GM12878 (cell line): ENCODE results near the gene DDX39B. TPM values are rescaled to one million over a fixed set of nuclear protein-coding genes. Genes with fewer than 3 reads are reported as not detected.

Experiments used
- ATAC-seq: fragments of 200-7000 bp; cut with Tn5 transposase; 3 replicates; pipeline ENCODE4 v1.9.1; 2020; ENCODE audit warnings: mild to moderate bottlenecking, moderate library complexity
- BruUV-seq: library from RNA; stranded (reverse); fragments of 400-500 nt; replicated peaks from 2 replicates; lab custom pipeline; 2021; lab: Mats Ljungman, UMichigan
- CTCF ChIA-PET: fragments of 300-600 bp; sonication (Branson Sonifier 250); formaldehyde crosslinking; extraction: SDS; loops from one replicate; lab custom pipeline; 2021; ENCODE audit warnings: inconsistent platforms; lab: Yijun Ruan, JAX
- POLR2A ChIA-PET: fragments of 350-600 bp; formaldehyde crosslinking; extraction: SDS; loops from one replicate; lab custom pipeline; 2021; ENCODE audit warnings: inconsistent platforms; lab: Charles Lee
- RAD21 ChIA-PET: fragments of 300-600 bp; sonication (Branson Sonifier 250); formaldehyde crosslinking; loops from one replicate; lab custom pipeline; 2023; ENCODE audit warnings: antibody characterized with exemption; ENCODE audit not compliant: unreplicated experiment; lab: Charles Lee
- SMC1A ChIA-PET: fragments of 300-600 bp; sonication (Branson Sonifier 250); formaldehyde crosslinking; loops from one replicate; lab custom pipeline; 2023; ENCODE audit not compliant: unreplicated experiment, uncharacterized antibody; lab: Charles Lee
- DNase-seq: peaks from one replicate; pipeline ENCODE4 v3.0.0-alpha.2; 2011; ENCODE audit warnings: low read depth, low spot score
- FAIRE-seq: peaks from 3 replicates; lab custom pipeline; 2011; peaks lifted over from hg19 to GRCh38; lab: Jason Lieb, UNC
- H2AFZ ChIP-seq: 2 replicates; pipeline ENCODE4 v1.6.0; 2011; ENCODE audit warnings: low read depth, low read length, control low read depth; ENCODE audit not compliant: control insufficient read depth
- H3K27ac ChIP-seq: 2 replicates; pipeline ENCODE4 v1.5.1; 2011; ENCODE audit warnings: control low read depth; ENCODE audit not compliant: control insufficient read depth, insufficient read depth
- H3K27me3 ChIP-seq, 2 experiments: replicated peaks in 1 of 2; 2 replicates each; pipeline versions ENCODE4 v1.6.0 to v1.6.1; 2011; ENCODE audit warnings: low read length in 1 of 2; ENCODE audit not compliant: control insufficient read depth in 2 of 2, insufficient read depth in 2 of 2
- H3K36me3 ChIP-seq, 2 experiments: 2 replicates each; pipeline ENCODE4 v1.5.1; 2011; ENCODE audit warnings: low read length in 1 of 2; ENCODE audit not compliant: control insufficient read depth in 2 of 2, insufficient read depth in 2 of 2
- H3K4me1 ChIP-seq: 2 replicates; pipeline ENCODE4 v1.6.1; 2011; ENCODE audit warnings: mild to moderate bottlenecking, low read length, moderate library complexity, mixed read lengths; ENCODE audit not compliant: control insufficient read depth, insufficient read depth
- H3K4me2 ChIP-seq: 2 replicates; pipeline ENCODE4 v1.6.0; 2011; ENCODE audit warnings: control low read depth; ENCODE audit not compliant: control insufficient read depth, insufficient read depth
- H3K4me3 ChIP-seq: fragments of 200-600 bp; sonication (generic); 2 replicates; pipeline ENCODE4 v1.5.1; 2016
- H3K79me2 ChIP-seq: 2 replicates; pipeline ENCODE4 v1.6.0; 2011; ENCODE audit warnings: low read length; ENCODE audit not compliant: control insufficient read depth, insufficient read depth
- H3K9ac ChIP-seq: 2 replicates; pipeline ENCODE4 v1.8.0; 2011; ENCODE audit warnings: low read length, control low read depth, mixed read lengths; ENCODE audit not compliant: control insufficient read depth, insufficient read depth
- H3K9me3 ChIP-seq: replicated peaks from 3 replicates; pipeline ENCODE4 v1.5.1; 2011; ENCODE audit warnings: mild to moderate bottlenecking, low read length; ENCODE audit not compliant: control insufficient read depth, insufficient read depth
- H4K20me1 ChIP-seq: 2 replicates; pipeline ENCODE4 v1.6.0; 2011; ENCODE audit not compliant: control insufficient read depth, insufficient read depth
- BACH1 ChIP-seq: fragments of 450-650 bp; IDR thresholded peaks from 2 replicates; pipeline ENCODE4 v1.6.1; 2017; ENCODE audit warnings: mild to moderate bottlenecking, borderline replicate concordance
- CREB1 ChIP-seq: IDR thresholded peaks from 2 replicates; pipeline ENCODE4 v1.6.1; 2012; ENCODE audit warnings: low read depth, mild to moderate bottlenecking, inconsistent platforms
- FOXK2 ChIP-seq: fragments of 450-650 bp; IDR thresholded peaks from 2 replicates; pipeline ENCODE4 v1.6.1; 2017; ENCODE audit warnings: mild to moderate bottlenecking, moderate library complexity
- NFXL1 ChIP-seq: fragments of 450-650 bp; IDR thresholded peaks from 2 replicates; pipeline ENCODE4 v1.6.1; 2017; ENCODE audit warnings: antibody characterized with exemption, mild to moderate bottlenecking, borderline replicate concordance
- NR2F1 ChIP-seq: fragments of 450-650 bp; conservative IDR thresholded peaks from 2 replicates; pipeline ENCODE4 v1.6.1; 2017; ENCODE audit warnings: mild to moderate bottlenecking
- NRF1 ChIP-seq: conservative IDR thresholded peaks from 2 replicates; pipeline ENCODE4 v1.6.1; 2011; ENCODE audit warnings: mild to moderate bottlenecking, low read depth, low read length, improper control_type of control experiment
- PAX8 ChIP-seq: fragments of 450-650 bp; IDR thresholded peaks from 2 replicates; pipeline ENCODE4 v1.6.1; 2017; ENCODE audit warnings: mild to moderate bottlenecking, moderate library complexity
- SMC3 ChIP-seq: IDR thresholded peaks from 2 replicates; pipeline ENCODE4 v1.6.1; 2011; ENCODE audit warnings: low read length, improper control_type of control experiment, borderline replicate concordance
- STAT3 ChIP-seq: IDR thresholded peaks from 2 replicates; pipeline ENCODE4 v1.6.1; 2011; ENCODE audit warnings: low read depth, low read length, improper control_type of control experiment
- SUZ12 ChIP-seq: fragments of 200-600 bp; sonication (generic); IDR thresholded peaks from one replicate; pipeline ENCODE4 v1.6.1; 2018; ENCODE audit warnings: antibody characterized with exemption, mild to moderate bottlenecking; ENCODE audit not compliant: unreplicated experiment
- TARDBP ChIP-seq: IDR thresholded peaks from 2 replicates; pipeline ENCODE4 v1.6.1; 2016; ENCODE audit warnings: borderline replicate concordance
- WGBS: methylation state at CpG from one replicate; pipeline ENCODE4 v1.1.6; 2016; ENCODE audit warnings: low lambda C conversion rate; ENCODE audit not compliant: insufficient replicate concordance, insufficient coverage; ENCODE audit errors: missing lambda C conversion rate; 5-methylcytosine and 5-hydroxymethylcytosine counted together
- in situ Hi-C: fragments of 300-500 bp; cut with MboI; formaldehyde crosslinking; loops from 9 replicates; pipeline ENCODE4 v1.14.3; 2018; ENCODE audit warnings: mixed read lengths
- intact Hi-C: fragments of 100-400 bp; cut with micrococcal nuclease; formaldehyde crosslinking; loops from one replicate; pipeline ENCODE4 v1.14.2; 2022; ENCODE audit not compliant: unreplicated experiment
- polyA plus RNA-seq, 11 experiments: library from polyadenylated mRNA; depleted of rRNA in 4 of 11; unstranded in 6 of 11; stranded (reverse) in 5 of 11; fragments of >200 nt; fragmentation: Nextera tagmentation in 4 of 11; fragmentation: Illumina TruSeq in 1 of 11; extraction: Ambion mirVana in 4 of 11; extraction: Trizol in 1 of 11; gene quantifications; 1 replicate in 1 of 11; 2 replicates in 10 of 11; pipeline versions ENCODE4 v1.2.1 to v1.2.3, GENCODE V29; 2011 to 2016; ENCODE audit warnings: inconsistent platforms in 2 of 11, missing spikeins in 2 of 11, low read depth in 1 of 11
- total RNA-seq, 4 experiments: library from RNA; depleted of rRNA in 3 of 4; stranded (reverse); fragments of >200 nt in 3 of 4; fragmentation: Illumina TruSeq in 1 of 4; extraction: Trizol in 1 of 4; gene quantifications; 2 replicates each; pipeline versions ENCODE4 v1.2.1 to v1.2.3, GENCODE V29; 2013 to 2021
- TF ChIP-seq, protein P1 (sequence below): fragments of 450-650 bp; IDR thresholded peaks from 2 replicates; pipeline ENCODE4 v1.6.1; 2017; ENCODE audit warnings: mild to moderate bottlenecking, moderate library complexity
- TF ChIP-seq, protein P2 (sequence below): IDR thresholded peaks from 2 replicates; pipeline ENCODE4 v1.6.1; 2011; ENCODE audit warnings: mild to moderate bottlenecking, low read depth, low read length, moderate library complexity; ENCODE audit not compliant: insufficient replicate concordance
- TF ChIP-seq, protein P3 (sequence below): IDR thresholded peaks from 2 replicates; pipeline ENCODE4 v1.6.1; 2012; ENCODE audit warnings: low read length, inconsistent platforms

DDX39B gene
- total and polyA plus RNA-seq, 10 of the 15 experiments (the other 5 are each of a cell fraction or from before 2014, with no cell fraction given), result 271 to 661 (median 330) TPM

DNA sequence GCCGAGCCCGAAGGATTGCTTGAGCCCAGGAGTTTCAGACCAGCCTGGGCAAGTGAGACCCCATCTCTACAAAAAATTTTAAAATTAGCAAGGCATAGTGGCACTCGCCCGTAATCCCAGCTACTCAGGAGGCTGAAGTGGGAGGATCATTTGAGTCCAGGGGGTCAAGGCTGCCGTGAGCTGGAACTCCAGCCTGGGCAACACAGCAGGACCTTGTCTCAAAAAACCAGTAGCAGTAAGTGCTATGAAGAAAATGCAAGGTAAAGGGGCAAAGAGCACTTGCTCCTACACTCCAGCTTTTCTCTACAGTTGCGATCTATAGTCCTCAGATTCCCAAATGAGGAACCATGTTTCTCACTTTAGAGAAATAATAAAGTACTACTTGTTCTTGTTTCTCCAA, 1.8 kb upstream of the DDX39B start:
- ATAC-seq (no peak), FAIRE-seq (no peak), DNase-seq (no peak)
- H3K4me2 ChIP-seq, result no peak overlapping the region
- H2AFZ ChIP-seq, result no peak overlapping the region
- peaks cover 54% of the 10 kb centered on the region for H3K79me2 ChIP-seq
- TF ChIP-seq, protein P1, sequence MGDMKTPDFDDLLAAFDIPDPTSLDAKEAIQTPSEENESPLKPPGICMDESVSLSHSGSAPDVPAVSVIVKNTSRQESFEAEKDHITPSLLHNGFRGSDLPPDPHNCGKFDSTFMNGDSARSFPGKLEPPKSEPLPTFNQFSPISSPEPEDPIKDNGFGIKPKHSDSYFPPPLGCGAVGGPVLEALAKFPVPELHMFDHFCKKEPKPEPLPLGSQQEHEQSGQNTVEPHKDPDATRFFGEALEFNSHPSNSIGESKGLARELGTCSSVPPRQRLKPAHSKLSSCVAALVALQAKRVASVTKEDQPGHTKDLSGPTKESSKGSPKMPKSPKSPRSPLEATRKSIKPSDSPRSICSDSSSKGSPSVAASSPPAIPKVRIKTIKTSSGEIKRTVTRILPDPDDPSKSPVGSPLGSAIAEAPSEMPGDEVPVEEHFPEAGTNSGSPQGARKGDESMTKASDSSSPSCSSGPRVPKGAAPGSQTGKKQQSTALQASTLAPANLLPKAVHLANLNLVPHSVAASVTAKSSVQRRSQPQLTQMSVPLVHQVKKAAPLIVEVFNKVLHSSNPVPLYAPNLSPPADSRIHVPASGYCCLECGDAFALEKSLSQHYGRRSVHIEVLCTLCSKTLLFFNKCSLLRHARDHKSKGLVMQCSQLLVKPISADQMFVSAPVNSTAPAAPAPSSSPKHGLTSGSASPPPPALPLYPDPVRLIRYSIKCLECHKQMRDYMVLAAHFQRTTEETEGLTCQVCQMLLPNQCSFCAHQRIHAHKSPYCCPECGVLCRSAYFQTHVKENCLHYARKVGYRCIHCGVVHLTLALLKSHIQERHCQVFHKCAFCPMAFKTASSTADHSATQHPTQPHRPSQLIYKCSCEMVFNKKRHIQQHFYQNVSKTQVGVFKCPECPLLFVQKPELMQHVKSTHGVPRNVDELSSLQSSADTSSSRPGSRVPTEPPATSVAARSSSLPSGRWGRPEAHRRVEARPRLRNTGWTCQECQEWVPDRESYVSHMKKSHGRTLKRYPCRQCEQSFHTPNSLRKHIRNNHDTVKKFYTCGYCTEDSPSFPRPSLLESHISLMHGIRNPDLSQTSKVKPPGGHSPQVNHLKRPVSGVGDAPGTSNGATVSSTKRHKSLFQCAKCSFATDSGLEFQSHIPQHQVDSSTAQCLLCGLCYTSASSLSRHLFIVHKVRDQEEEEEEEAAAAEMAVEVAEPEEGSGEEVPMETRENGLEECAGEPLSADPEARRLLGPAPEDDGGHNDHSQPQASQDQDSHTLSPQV, result no peak
- TF ChIP-seq CREB1, result no peak
- TF ChIP-seq, protein P2, sequence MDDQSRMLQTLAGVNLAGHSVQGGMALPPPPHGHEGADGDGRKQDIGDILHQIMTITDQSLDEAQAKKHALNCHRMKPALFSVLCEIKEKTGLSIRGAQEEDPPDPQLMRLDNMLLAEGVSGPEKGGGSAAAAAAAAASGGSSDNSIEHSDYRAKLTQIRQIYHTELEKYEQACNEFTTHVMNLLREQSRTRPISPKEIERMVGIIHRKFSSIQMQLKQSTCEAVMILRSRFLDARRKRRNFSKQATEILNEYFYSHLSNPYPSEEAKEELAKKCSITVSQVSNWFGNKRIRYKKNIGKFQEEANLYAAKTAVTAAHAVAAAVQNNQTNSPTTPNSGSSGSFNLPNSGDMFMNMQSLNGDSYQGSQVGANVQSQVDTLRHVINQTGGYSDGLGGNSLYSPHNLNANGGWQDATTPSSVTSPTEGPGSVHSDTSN, result no peak
- TF ChIP-seq NFXL1, result no peak
- no peak for TF ChIP-seq SUZ12
- no peak for TF ChIP-seq FOXK2
- TF ChIP-seq BACH1, result no peak
- TF ChIP-seq, protein P3, sequence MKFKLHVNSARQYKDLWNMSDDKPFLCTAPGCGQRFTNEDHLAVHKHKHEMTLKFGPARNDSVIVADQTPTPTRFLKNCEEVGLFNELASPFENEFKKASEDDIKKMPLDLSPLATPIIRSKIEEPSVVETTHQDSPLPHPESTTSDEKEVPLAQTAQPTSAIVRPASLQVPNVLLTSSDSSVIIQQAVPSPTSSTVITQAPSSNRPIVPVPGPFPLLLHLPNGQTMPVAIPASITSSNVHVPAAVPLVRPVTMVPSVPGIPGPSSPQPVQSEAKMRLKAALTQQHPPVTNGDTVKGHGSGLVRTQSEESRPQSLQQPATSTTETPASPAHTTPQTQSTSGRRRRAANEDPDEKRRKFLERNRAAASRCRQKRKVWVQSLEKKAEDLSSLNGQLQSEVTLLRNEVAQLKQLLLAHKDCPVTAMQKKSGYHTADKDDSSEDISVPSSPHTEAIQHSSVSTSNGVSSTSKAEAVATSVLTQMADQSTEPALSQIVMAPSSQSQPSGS, result no peak
- TF ChIP-seq TARDBP, result no peak
- no peak for TF ChIP-seq SMC3
- no peak for TF ChIP-seq NR2F1
- no peak for TF ChIP-seq PAX8
- TF ChIP-seq STAT3, result no peak
- TF ChIP-seq NRF1, result no peak
- no peak overlapping the region for H3K9ac ChIP-seq
- BruUV-seq, result no TSS peak
- in situ Hi-C loops (loop anchor here (5.0 to 10.0 kb wide), 2 partner anchors 51 to 291 kb away; no protein-coding TSS in a partner anchor), intact Hi-C loops (loop anchor here (2.0 to 10.0 kb wide), 2 partner anchors 195 to 361 kb away; partner anchors contain the start of gene ZBTB12)
- CTCF ChIA-PET, result interaction anchor here (0.7 to 34.8 kb wide), 3 partner anchors 44 to 73 kb away, joined by 4 to 2098 read pairs (median 100); partner anchors contain the start of genes LST1, LTB, MICB and NCR3
- H3K4me3 ChIP-seq, result no peak overlapping the region
- no peak overlapping the region for H3K27ac ChIP-seq
- no peaks in the 10 kb centered on the region for H3K27me3 ChIP-seq
- POLR2A ChIA-PET, result interaction anchor here (0.5 to 4.8 kb wide), 6 partner anchors 8 to 121 kb away, joined by 3 to 56 read pairs (median 5); partner anchors contain the start of genes GPANK1 and MICB
- SMC1A ChIA-PET, result interaction anchor here (0.9 to 34.7 kb wide), 5 partner anchors 7 to 325 kb away, joined by 3 to 1989 read pairs (median 4); partner anchors contain the start of genes LST1, LTA, LTB and NCR3
- peaks cover 9% of the 10 kb centered on the region for H4K20me1 ChIP-seq
- 96% methylated on average over 6 of the region's 6 CpGs for WGBS
- H3K36me3 ChIP-seq, result peaks cover 7 to 15% of the 10 kb centered on the region in 2 experiments
- peaks cover 4% of the 10 kb centered on the region; the same call in 1 of the 2 replicates for H3K4me1 ChIP-seq
- H3K9me3 ChIP-seq, result no peaks in the 10 kb centered on the region
- RAD21 ChIA-PET, result interaction anchor here (0.6 to 16.9 kb wide), 3 partner anchors 50 to 142 kb away, joined by 3 to 668 read pairs (median 4); partner anchors contain the start of gene NCR3
